Right renal cortex interstitium (tissue), 3 donors: ENCODE measurements around the gene HSF4. TPM values are rescaled to one million over a fixed set of nuclear protein-coding genes. Genes with fewer than 3 reads are reported as not detected.

Experiments
- DNase-seq, 3 donors: peaks; one replicate each; pipeline ENCODE4 v3.0.0-alpha.2; 2013; ENCODE audit warnings: low read depth in 3 of 3, low spot score in 2 of 3
- polyA plus RNA-seq, 3 donors: library from polyadenylated mRNA; unstranded; fragments of 120-200 nt; gene quantifications; one replicate each; pipeline ENCODE4 v1.2.1, GENCODE V29; 2013; ENCODE audit not compliant: insufficient read length in 3 of 3

The HSF4 gene
- polyA plus RNA-seq, 3 donors = 1.1 to 1.3 (median 1.2) TPM

GRCh38 chr16:67165121-67166078 is 855 bp downstream of the HSF4 start:
- DNase-seq = no peak

GRCh38 chr16:67166110-67166547 is 1.6 kb downstream of the HSF4 start:
- DNase-seq = no peak

- DNase-seq = no peak
Observed at GRCh38 chr16:67166598-67167168, 2.1 kb downstream of the HSF4 start.

GRCh38 chr16:67167588-67167987 is 3.0 kb downstream of the HSF4 start:
- DNase-seq = no peak

GRCh38 chr16:67169011-67169451 is 4.5 kb downstream of the HSF4 start:
- DNase-seq = no peak

GRCh38 chr16:67169642-67170167 is 5.2 kb downstream of the HSF4 start:
- no peak for DNase-seq

GRCh38 chr16:67170168-67170948 is 5.8 kb downstream of the HSF4 start, which contains the start of gene NOL3:
Gene NOL3 (plus strand): TSS chr16:67170538.
- DNase-seq = no peak

GRCh38 chr16:67170949-67171649 is 6.6 kb downstream of the HSF4 start:
- DNase-seq = no peak

- DNase-seq = no peak
Observed at GRCh38 chr16:67173323-67173722, 8.8 kb downstream of the HSF4 start.

GRCh38 chr16:67173808-67174705 is 9.5 kb downstream of the HSF4 start:
- DNase-seq = no peak

- no peak for DNase-seq
Observed at GRCh38 chr16:67174706-67175231, 10.2 kb downstream of the HSF4 start.

- no peak for DNase-seq
Observed at GRCh38 chr16:67176662-67177061, 12.1 kb downstream of the HSF4 start.

GRCh38 chr16:67177743-67178699 is 13.5 kb downstream of the HSF4 start:
- no peak for DNase-seq

GRCh38 chr16:67179421-67180080 is 15.0 kb downstream of the HSF4 start:
- no peak for DNase-seq

- DNase-seq = no peak
Observed at GRCh38 chr16:67180166-67180565, 15.6 kb downstream of the HSF4 start.

GRCh38 chr16:67181346-67181745 is 16.8 kb downstream of the HSF4 start:
- DNase-seq = no peak

GRCh38 chr16:67182288-67182687 is 17.7 kb downstream of the HSF4 start:
- no peak for DNase-seq
